K562 (cell line): Measurements from ENCODE around the gene GMDS.

ENCODE experiments used
- CHD2 ChIP-seq: IDR thresholded peaks from 2 replicates; pipeline ENCODE4 v1.6.1; 2011; ENCODE audit warnings: low read depth, low read length
- E2F4 ChIP-seq: sonication (generic); formaldehyde crosslinking; IDR thresholded peaks from 2 replicates; pipeline ENCODE4 v1.8.0; 2022; ENCODE audit warnings: mild to moderate bottlenecking, low read depth, missing genetic modification reagents
- MAFF ChIP-seq: IDR thresholded peaks from 2 replicates; pipeline ENCODE4 v1.6.1; 2012; ENCODE audit warnings: low read length, improper control_type of control experiment
- NR2C2 ChIP-seq, 2 experiments: fragments of 200-800 bp in 1 of 2; sonication (Bioruptor generic) in 1 of 2; sonication (generic) in 1 of 2; formaldehyde crosslinking in 1 of 2; IDR thresholded peaks; 2 replicates each; pipeline versions ENCODE4 v1.6.1 to v1.8.0; 2016 to 2022; ENCODE audit warnings: mild to moderate bottlenecking in 1 of 2, missing compliant biosample characterization in 1 of 2, missing genetic modification characterization in 1 of 2, missing genetic modification reagents in 1 of 2
- ZNF830 ChIP-seq: fragments of 250-450 bp; sonication (Bioruptor Pico); IDR thresholded peaks from 2 replicates; pipeline ENCODE4 v1.5.0; 2021; ENCODE audit warnings: mild to moderate bottlenecking

DNA sequence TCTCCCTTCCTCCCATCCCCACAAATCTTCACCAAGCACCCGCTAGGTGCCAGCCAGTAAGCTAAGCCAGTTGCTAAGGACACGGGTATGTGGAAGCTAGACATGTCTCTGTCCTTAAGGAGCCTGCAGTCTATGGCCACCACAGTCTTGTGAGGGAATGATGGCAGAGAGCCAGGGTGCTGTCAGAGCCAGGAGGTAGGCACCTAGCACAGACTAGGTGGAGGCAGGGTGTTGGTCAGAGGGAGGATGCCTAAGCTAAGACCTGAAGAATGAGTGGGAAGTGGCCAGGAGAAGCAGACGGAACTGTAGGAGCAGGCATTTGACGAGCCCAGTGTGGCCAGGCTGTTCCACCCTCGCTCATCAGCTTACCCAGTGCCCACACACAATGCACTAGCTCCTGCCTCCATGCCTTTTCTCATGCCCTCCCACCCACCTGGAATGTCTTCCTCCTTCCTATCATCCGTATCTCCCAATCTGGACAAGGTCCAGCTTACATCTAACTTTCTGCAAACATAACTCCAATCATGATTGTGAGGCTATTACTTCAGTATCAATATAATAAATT, 510.1 kb downstream of the GMDS start:
- TF ChIP-seq ZNF830 (CRISPR knock-in tag): no peak
- TF ChIP-seq MAFF: no peak
- TF ChIP-seq NR2C2 (CRISPR knock-in tag; IDR thresholded peaks at IDR 0.05): no peak
- TF ChIP-seq NR2C2 (tag; IDR thresholded peaks at IDR 0.05): no peak
- no peak for TF ChIP-seq CHD2
- no peak for TF ChIP-seq E2F4 (CRISPR knock-in tag)
